H1 (cell line): ENCODE results near the gene CUTC.

ENCODE experiments used
- POLR2AphosphoS5 ChIP-seq: IDR thresholded peaks from 2 replicates; pipeline ENCODE4 v1.6.1; 2011; ENCODE audit warnings: low read depth, low read length
- TCF12 ChIP-seq: IDR thresholded peaks from 2 replicates; pipeline ENCODE4 v1.6.1; 2011; ENCODE audit warnings: low read depth, mild to moderate bottlenecking, low read length
- YY1 ChIP-seq: IDR thresholded peaks from 2 replicates; pipeline ENCODE4 v1.6.1; 2011; ENCODE audit warnings: low read depth, mild to moderate bottlenecking, low read length
- TF ChIP-seq, protein P1 (sequence below), 3 experiments: IDR thresholded peaks; 1 replicate in 2 of 3; 2 replicates in 1 of 3; pipeline versions ENCODE4 v1.5.1 to v1.6.1; 2011; ENCODE audit warnings: low read length in 3 of 3, mild to moderate bottlenecking in 3 of 3, inconsistent platforms in 2 of 3, low read depth in 1 of 3, moderate library complexity in 1 of 3; ENCODE audit not compliant: insufficient read depth in 1 of 3; ENCODE audit errors: control extremely low read depth in 1 of 3

DNA sequence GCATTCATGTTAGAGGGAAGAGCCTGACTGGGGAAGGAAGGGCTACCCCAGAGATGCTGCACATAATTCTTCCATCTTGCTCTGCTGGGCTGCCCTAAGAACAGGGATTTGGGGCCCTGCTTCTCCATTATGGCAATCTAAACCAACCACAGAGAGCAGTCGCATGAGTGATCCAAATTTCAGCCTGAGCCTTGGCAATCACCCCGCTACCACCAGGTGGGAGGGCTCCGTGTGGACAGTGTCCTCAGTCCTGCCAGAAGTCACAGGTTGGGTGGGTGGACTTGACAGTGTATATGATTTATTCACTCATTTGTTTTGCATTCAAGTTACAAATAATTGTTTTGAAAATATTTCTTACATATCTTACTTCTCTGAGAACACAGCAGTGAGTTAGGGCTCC is 72.4 kb downstream of the CUTC start:
- TF ChIP-seq YY1, result no peak
- TF ChIP-seq POLR2AphosphoS5, result no peak
- TF ChIP-seq, protein P1, sequence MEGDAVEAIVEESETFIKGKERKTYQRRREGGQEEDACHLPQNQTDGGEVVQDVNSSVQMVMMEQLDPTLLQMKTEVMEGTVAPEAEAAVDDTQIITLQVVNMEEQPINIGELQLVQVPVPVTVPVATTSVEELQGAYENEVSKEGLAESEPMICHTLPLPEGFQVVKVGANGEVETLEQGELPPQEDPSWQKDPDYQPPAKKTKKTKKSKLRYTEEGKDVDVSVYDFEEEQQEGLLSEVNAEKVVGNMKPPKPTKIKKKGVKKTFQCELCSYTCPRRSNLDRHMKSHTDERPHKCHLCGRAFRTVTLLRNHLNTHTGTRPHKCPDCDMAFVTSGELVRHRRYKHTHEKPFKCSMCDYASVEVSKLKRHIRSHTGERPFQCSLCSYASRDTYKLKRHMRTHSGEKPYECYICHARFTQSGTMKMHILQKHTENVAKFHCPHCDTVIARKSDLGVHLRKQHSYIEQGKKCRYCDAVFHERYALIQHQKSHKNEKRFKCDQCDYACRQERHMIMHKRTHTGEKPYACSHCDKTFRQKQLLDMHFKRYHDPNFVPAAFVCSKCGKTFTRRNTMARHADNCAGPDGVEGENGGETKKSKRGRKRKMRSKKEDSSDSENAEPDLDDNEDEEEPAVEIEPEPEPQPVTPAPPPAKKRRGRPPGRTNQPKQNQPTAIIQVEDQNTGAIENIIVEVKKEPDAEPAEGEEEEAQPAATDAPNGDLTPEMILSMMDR (IDR thresholded peaks at IDR 0.05; ENCODE audit: control extremely low read depth in 1 of 3, insufficient read depth in 1 of 3, low read depth in 1 of 3, low read length in 3 of 3), result no peak
- no peak for TF ChIP-seq TCF12
